ENCODE measurements around the gene SERPINB10. TPM values are rescaled to one million over a fixed set of nuclear protein-coding genes. Genes with fewer than 3 reads are reported as not detected.

SERPINB10 gene
- total and polyA plus RNA-seq, 2 of the 8 experiments (the other 6 are each of a cell fraction or from before 2014, with no cell fraction given) = not detected

DNA sequence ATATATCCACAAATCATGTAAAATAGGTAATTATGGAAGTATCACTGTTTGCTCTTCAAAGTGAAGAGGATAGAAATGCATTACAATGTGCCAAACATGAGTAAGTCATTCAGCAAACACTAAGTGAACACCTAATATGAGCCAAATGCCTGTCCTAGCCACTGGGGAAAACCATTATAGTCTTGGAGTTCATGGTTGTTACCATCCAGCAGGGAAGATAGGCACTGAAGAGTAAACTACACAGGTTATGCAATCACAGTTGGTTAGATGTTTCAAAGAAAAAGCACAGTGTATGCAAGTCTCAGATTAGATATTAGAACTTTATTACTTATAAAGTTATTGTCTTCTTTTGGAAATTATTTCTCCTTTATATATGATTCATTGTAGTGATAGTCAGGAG lies 24.1 kb upstream of the SERPINB10 start:
- no peaks in the 10 kb centered on the region for H4K20me1 ChIP-seq (replicated peaks in 1 of 2; ENCODE audit: control insufficient read depth in 1 of 2, insufficient read depth in 2 of 2, low read length in 2 of 2)
- no peak overlapping the region for H3K4ac ChIP-seq (replicated peaks; ENCODE audit: insufficient read length, low read depth, low read length)
- no peak overlapping the region for H2BK120ac ChIP-seq (replicated peaks; ENCODE audit: low read depth, low read length)
- H2BK5ac ChIP-seq (ENCODE audit: low read depth, low read length) = no peak overlapping the region
- H3K79me2 ChIP-seq (ENCODE audit: control insufficient read depth in 1 of 2, insufficient read depth in 2 of 2, low read length in 2 of 2) = no peaks in the 10 kb centered on the region
- no peak overlapping the region for H2BK20ac ChIP-seq (ENCODE audit: low read length)
- H4K5ac ChIP-seq (ENCODE audit: insufficient read length, low read depth, low read length) = no peak overlapping the region
- no peak overlapping the region for H3K4me3 ChIP-seq (ENCODE audit: extremely low read depth in 1 of 4, insufficient read depth in 2 of 4, low read depth in 3 of 4, low read length in 4 of 4)
- TF ChIP-seq CTBP2 (IDR thresholded peaks at IDR 0.05; ENCODE audit: borderline replicate concordance, insufficient read depth, insufficient read length, low read length) (no peak), KDM1A (IDR thresholded peaks at IDR 0.05; ENCODE audit: borderline replicate concordance, low read length) (no peak), NANOG (IDR thresholded peaks at IDR 0.05; ENCODE audit: insufficient read depth, low read depth, low read length, poor library complexity, severe bottlenecking) (no peak), MAX (IDR thresholded peaks at IDR 0.05) (no peak), JUND (IDR thresholded peaks at IDR 0.05; ENCODE audit: low read length) (no peak), POLR2A (IDR thresholded peaks at IDR 0.05; ENCODE audit: control extremely low read depth in 1 of 2, low read depth in 2 of 2, low read length in 2 of 2) (no peak), RBBP5 (IDR thresholded peaks at IDR 0.05; ENCODE audit: borderline replicate concordance, low read depth, low read length) (no peak)
- TF ChIP-seq, protein P1, sequence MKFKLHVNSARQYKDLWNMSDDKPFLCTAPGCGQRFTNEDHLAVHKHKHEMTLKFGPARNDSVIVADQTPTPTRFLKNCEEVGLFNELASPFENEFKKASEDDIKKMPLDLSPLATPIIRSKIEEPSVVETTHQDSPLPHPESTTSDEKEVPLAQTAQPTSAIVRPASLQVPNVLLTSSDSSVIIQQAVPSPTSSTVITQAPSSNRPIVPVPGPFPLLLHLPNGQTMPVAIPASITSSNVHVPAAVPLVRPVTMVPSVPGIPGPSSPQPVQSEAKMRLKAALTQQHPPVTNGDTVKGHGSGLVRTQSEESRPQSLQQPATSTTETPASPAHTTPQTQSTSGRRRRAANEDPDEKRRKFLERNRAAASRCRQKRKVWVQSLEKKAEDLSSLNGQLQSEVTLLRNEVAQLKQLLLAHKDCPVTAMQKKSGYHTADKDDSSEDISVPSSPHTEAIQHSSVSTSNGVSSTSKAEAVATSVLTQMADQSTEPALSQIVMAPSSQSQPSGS (IDR thresholded peaks at IDR 0.05; ENCODE audit: low read length) = no peak
- no peak overlapping the region for H2AFZ ChIP-seq (ENCODE audit: low read length)
- ChIA-PET CTCF (ENCODE audit: partially characterized antibody) (no interaction called here), POLR2A (ENCODE audit: partially characterized antibody) (no interaction called here)
- no peak overlapping the region for H4K91ac ChIP-seq (replicated peaks; ENCODE audit: insufficient read length, low read length)
- no peak overlapping the region for H2BK15ac ChIP-seq (ENCODE audit: low read length)
- H2BK12ac ChIP-seq (ENCODE audit: low read depth, low read length) = no peak overlapping the region
- no peak overlapping the region for H3K9ac ChIP-seq (replicated peaks in 1 of 4; ENCODE audit: extremely low read depth in 1 of 4, low read depth in 3 of 4, low read length in 3 of 4)
- no peak for FAIRE-seq
- no peak overlapping the region for H3K4me2 ChIP-seq (ENCODE audit: insufficient read depth in 1 of 2, low read depth in 2 of 2, low read length in 2 of 2)
- no peaks in the 10 kb centered on the region for H3K4me1 ChIP-seq (replicated peaks in 1 of 4; ENCODE audit: control insufficient read depth in 3 of 4, insufficient read depth in 4 of 4, low read length in 3 of 4)
- no peaks in the 10 kb centered on the region for H3K27me3 ChIP-seq (replicated peaks in 1 of 4; ENCODE audit: control insufficient read depth in 3 of 4, extremely low read depth in 1 of 4, insufficient read depth in 3 of 4, low read length in 3 of 4)
- no peak overlapping the region for H3K56ac ChIP-seq (replicated peaks; ENCODE audit: insufficient read length, low read depth, low read length)
- no peak overlapping the region for H3K14ac ChIP-seq (ENCODE audit: insufficient read length)
- no peaks in the 10 kb centered on the region for H3K79me1 ChIP-seq (ENCODE audit: low read depth, low read length)
- H3K18ac ChIP-seq (ENCODE audit: extremely low read depth, low read length) = no peak overlapping the region
- no peak overlapping the region for H3K23ac ChIP-seq (ENCODE audit: insufficient read length)
- no peak overlapping the region for H2AK5ac ChIP-seq (ENCODE audit: low read depth, low read length)
- no peaks in the 10 kb centered on the region for H3K36me3 ChIP-seq (ENCODE audit: control insufficient read depth in 2 of 4, insufficient read depth in 4 of 4, low read length in 3 of 4)
- H4K8ac ChIP-seq (ENCODE audit: extremely low read depth, insufficient read depth, low read length) = no peak overlapping the region
- no peak overlapping the region for H3K27ac ChIP-seq (ENCODE audit: low read depth, low read length)
- H3K23me2 ChIP-seq (ENCODE audit: low read depth, low read length) = no peaks in the 10 kb centered on the region
- no peaks in the 10 kb centered on the region for H3K9me3 ChIP-seq (ENCODE audit: insufficient read depth in 2 of 2, low read depth in 1 of 2, low read length in 1 of 2)
- no peak for DNase-seq (ENCODE audit: low read depth in 1 of 2, low spot score in 2 of 2)

All from H1 (cell line).